ENCODE data around the gene TANC1. TPM values are rescaled to one million over a fixed set of nuclear protein-coding genes. Genes with fewer than 3 reads are reported as not detected.

Gene TANC1
- total RNA-seq, 1 experiment from 2014 or later = 2.5 TPM

DNA sequence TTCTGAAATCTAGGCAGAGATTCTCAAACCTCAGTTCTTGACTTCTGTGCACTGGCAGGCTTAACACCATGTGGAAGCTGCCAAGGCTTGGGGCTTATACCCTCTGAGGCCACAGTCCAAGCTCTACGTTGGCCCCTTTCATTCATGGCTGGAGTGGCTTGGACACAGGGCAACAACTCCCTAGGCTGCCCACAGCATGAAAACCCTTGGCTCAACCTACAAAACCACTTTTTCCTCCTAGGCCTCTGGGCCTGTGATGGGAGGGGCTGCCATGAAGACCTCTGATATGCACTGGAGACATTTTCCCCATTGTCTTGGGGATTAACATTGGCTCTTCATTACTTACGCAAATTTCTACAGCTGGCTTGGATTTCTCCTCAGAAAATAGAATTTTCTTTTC is 46.7 kb downstream of the TANC1 start:
- Histone ChIP-seq H3K9ac (ENCODE audit: extremely low read depth, insufficient read length, low read length) (no peak overlapping the region), H3K23me2 (ENCODE audit: insufficient read length, low read depth, low read length, poor library complexity, severe bottlenecking) (no peaks in the 10 kb centered on the region), H4K8ac (replicated peaks; ENCODE audit: insufficient read length, low read depth, low read length) (no peak overlapping the region), H3K4me1 (ENCODE audit: insufficient read depth, low read length) (no peaks in the 10 kb centered on the region), H3K56ac (ENCODE audit: insufficient read length, low read depth, low read length) (no peak overlapping the region), H3K18ac (ENCODE audit: insufficient read length, low read depth, low read length) (no peak overlapping the region), H3K23ac (ENCODE audit: insufficient read length, low read depth, low read length) (no peak overlapping the region), H3K4me2 (ENCODE audit: insufficient read depth, insufficient read length, low read length) (no peak overlapping the region), H2BK5ac (ENCODE audit: insufficient read length, low read length) (no peak overlapping the region), H4K5ac (ENCODE audit: insufficient read length, low read depth, low read length) (no peak overlapping the region), H3K79me1 (ENCODE audit: insufficient read depth, low read depth, low read length, poor library complexity, severe bottlenecking) (no peaks in the 10 kb centered on the region), H2AK5ac (ENCODE audit: insufficient read length, low read length) (no peak overlapping the region), H4K20me1 (ENCODE audit: control insufficient read depth, insufficient read depth, insufficient read length) (no peaks in the 10 kb centered on the region), H3K4ac (ENCODE audit: low read depth, low read length) (no peak overlapping the region), H3K9me3 (ENCODE audit: control insufficient read depth, low read depth, low read length) (peaks cover 6% of the 10 kb centered on the region), H2BK20ac (ENCODE audit: low read depth, low read length, poor library complexity, severe bottlenecking) (no peak overlapping the region), H3K27me3 (ENCODE audit: insufficient read depth, low read length) (no peaks in the 10 kb centered on the region), H3T11ph (ENCODE audit: low read length) (no peak overlapping the region), H3K27ac (ENCODE audit: insufficient read length, low read depth, low read length) (no peak overlapping the region), H2AFZ (ENCODE audit: low read length) (no peak overlapping the region), H3K79me2 (ENCODE audit: insufficient read depth, low read length) (no peaks in the 10 kb centered on the region), H4K91ac (ENCODE audit: insufficient read length, low read depth, low read length) (no peak overlapping the region), H3K14ac (ENCODE audit: insufficient read depth, low read length) (no peak overlapping the region), H2BK120ac (ENCODE audit: low read depth, low read length, poor library complexity, severe bottlenecking) (no peak overlapping the region), H2BK12ac (ENCODE audit: insufficient read length, low read depth, low read length) (no peak overlapping the region), H2BK15ac (ENCODE audit: low read depth, low read length) (no peak overlapping the region)
- H3K4me3 Mint-ChIP-seq = no peak overlapping the region
- WGBS (ENCODE audit: extremely low coverage, insufficient read length, low lambda C conversion rate) = no CpG with 5 or more reads among the region's 2 CpGs
- H3K36me3 Mint-ChIP-seq (ENCODE audit: insufficient read depth in 1 of 3, low read depth in 3 of 3) = peaks cover 27 to 42% (median 31%) of the 10 kb centered on the region in 3 experiments
- peaks cover 2 to 6% of the 10 kb centered on the region in 2 experiments for H3K4me1 Mint-ChIP-seq
- no peak overlapping the region for H3K27ac Mint-ChIP-seq
- H3K9me3 Mint-ChIP-seq = peaks cover 30 to 32% of the 10 kb centered on the region in 2 experiments
- no peak for TF ChIP-seq CTCF (conservative IDR thresholded peaks at IDR 0.05)
- H3K27me3 Mint-ChIP-seq (ENCODE audit: low read depth) = no peaks in the 10 kb centered on the region
- DNase-seq = no peak
